GM19372 (cell line): ENCODE data around the gene NFIA.

Experiments
- ATAC-seq: cut with Tn5 transposase; IDR thresholded peaks from one replicate; pipeline ENCODE4 v1.9.1; 2021; ENCODE audit warnings: mild to moderate bottlenecking, low read depth, moderate library complexity; ENCODE audit not compliant: unreplicated experiment

NFIA gene

DNA sequence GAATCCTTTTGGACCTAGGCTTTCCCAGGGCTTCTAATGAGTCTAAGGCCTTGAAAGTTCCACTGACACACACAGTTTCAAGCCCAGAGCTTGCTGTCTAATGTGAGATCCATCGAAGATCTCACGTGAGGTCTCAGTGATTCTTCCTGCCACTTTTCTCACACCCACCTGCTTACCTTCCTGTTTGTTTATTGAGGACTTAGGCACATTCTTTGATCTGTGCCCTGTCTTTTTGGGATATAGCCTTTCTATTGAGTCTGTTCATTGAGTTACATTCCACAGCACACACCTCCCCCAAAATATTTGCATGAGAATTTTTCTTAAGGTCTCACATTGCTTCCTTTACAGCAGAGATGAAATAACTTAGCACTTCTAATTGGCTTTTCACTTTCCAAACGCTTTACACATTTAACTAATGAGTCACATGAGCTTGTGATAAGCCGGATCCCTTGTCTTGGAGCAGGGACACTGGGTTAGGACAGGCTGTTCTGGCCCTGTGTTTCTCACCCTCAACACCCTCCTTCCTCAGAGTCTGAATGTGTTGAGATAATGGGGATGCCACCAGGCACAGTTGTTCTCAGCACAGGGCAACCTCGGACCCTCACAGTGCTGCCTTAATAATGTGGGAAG, 354.2 kb downstream of the NFIA start:
- ATAC-seq, result no peak

DNA sequence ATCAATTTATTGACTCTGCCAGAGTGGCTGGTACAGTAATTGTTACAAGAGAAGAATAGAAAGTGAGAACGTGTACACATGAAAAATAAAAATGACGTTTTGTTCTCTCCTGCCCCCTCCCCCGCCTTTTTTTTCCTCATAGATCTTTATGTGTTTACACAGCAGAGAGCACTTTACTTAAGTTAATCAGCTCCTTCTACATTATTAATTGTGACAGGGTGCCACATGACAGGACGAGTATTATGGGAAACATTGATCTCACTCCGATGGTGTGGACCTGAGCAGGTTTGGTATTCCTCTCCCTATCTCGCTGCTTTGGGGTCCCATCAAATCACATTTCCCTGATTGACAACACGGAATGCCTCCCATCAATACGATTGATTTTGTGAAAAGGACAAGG, 356.9 kb downstream of the NFIA start:
- no peak for ATAC-seq

- ATAC-seq, result no peak
These were observed 359.4 kb downstream of the NFIA start for GRCh38 chr1:61441723-61442262.

DNA sequence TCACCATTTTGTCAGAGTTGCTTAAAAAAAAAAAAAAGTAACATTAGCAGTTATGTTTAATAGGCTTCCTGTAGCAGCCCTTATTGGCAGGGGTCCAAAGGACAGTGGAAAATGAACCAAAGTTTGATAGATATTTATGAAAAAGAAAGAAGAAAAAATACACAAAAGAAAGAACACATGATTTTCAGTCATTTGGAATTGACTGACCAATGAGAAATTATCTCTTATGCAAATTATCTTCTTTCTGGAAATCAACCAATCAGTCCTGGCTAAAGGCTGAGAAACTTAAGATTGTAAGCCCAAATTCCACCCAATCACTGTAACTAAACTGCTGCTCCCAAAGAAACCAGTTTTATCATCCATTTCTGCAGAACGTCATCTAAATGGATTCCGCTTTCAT, 360.2 kb downstream of the NFIA start:
- ATAC-seq, result no peak

DNA sequence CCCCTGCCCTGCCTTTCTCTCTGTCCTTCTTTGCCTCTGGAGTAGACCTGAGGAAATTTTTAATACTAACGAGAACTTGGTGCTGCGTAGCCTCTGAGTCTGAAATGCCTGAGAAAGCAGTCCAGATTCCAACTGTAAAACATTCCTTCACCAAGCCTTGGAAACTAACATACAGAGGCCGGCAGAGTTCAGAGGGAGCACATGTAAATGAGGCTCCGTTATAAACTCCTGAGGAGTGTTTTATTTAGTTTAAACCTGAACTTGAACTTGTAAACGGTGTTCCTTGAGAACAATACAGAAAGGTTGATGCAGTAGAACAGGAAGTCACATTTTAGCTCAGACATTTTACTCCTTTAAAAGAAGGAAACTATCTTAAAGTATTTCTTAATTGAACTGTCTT, 361.9 kb downstream of the NFIA start:
- no peak for ATAC-seq

GRCh38 chr1:61445269-61445825, 363.0 kb downstream of the NFIA start:
- ATAC-seq, result no peak

GRCh38 chr1:61446531-61446991, 364.2 kb downstream of the NFIA start:
- no peak for ATAC-seq

GRCh38 chr1:61447106-61447967, 365.0 kb downstream of the NFIA start:
- ATAC-seq, result no peak

GRCh38 chr1:61447968-61448430, 365.6 kb downstream of the NFIA start:
- no peak for ATAC-seq

GRCh38 chr1:61448914-61449313, 366.6 kb downstream of the NFIA start:
- ATAC-seq, result no peak

- no peak for ATAC-seq
These were observed 367.0 kb downstream of the NFIA start for GRCh38 chr1:61449410-61449809.

DNA sequence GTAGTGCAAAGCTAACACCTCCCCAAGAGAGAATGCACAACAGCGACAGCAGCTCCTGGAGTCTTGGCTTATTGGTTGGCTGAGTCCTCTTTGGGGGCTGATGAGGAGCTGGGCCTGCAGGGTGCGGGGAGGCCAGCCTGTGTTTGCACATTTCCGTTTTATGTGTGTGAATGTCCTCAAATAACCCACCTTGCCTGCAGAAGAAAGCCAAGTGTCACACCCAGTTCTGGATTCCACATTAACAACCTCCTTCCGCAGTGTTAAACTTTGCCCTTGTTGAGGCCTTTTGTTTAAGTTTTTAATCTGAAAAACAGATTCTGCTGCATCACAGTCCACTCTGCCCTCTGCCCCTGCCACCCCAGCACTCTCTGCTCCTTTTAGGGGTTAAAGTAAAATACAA, 368.1 kb downstream of the NFIA start:
- no peak for ATAC-seq

- ATAC-seq, result no peak
These were observed 368.7 kb downstream of the NFIA start for GRCh38 chr1:61450872-61451571.

- ATAC-seq, result no peak
These were observed 369.2 kb downstream of the NFIA start for GRCh38 chr1:61451572-61451968.

- no peak for ATAC-seq
These were observed 370.0 kb downstream of the NFIA start for GRCh38 chr1:61452176-61453035.

DNA sequence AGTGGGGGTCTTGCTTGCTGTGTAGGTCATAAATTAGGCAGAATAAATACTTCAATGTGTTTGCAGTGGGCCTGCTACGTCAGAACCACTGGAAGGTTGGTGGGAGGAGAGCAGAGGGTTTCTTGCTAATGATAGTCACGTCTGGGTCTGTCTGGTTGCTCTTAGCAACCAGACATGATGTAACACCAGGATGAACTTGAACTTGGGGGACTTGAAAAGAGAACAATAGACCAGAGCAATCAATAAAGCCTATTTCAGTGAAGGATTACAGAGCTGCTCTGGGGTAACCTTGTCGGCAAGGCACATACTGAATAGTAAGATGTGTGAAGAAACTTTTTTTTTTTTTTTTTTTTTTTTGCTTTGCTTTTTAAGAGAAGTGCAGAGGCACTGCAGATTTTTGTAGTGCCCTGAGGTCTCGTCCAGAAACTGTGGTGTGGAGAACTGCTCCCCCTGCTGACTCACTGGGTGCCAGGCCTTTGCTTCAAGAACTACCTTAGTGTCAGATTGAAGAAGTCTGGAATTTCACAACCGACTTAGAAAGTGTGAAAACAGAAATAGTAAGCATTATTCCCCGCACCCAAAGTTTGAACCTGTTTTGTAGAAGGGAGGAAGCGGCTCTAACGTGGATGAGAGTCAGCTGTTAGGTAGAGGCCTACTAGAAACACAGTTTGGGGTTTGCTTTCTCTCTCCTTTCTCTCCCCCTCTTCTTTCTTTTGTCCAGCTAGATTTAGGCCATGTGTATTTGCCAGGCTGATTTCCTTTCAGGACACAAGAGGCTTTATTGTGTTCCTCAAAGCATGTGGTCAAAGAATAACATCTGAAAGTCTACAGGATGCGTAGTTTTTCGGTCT, 371.0 kb downstream of the NFIA start:
- peak; percentile 92 for ATAC-seq

GRCh38 chr1:61455400-61455799, 373.0 kb downstream of the NFIA start:
- ATAC-seq, result no peak

GRCh38 chr1:61457526-61458040, 375.2 kb downstream of the NFIA start:
- ATAC-seq, result no peak

DNA sequence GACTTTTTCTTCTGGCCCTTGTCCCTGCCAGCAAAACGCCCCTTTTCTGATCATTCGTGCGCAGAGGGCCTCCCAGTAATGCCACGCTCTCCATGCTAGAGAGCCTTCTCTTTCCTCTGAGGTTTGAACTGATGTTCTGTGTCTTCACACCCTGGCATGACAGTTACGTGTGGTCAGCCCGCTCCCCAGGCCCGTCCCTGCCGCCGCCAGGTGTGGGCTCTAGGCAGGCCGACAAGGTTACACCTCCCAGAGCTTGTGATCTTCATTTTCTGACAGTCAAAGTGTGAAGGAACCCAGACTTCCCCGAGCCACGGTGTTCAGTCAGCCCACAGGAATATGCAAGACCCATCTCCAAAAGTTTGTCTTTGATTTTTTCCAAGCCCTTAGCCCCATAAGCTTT, 377.0 kb downstream of the NFIA start:
- ATAC-seq, result no peak
